ENCODE data around the gene OR3A1. TPM values are rescaled to one million over a fixed set of nuclear protein-coding genes. Genes with fewer than 3 reads are reported as not detected.
"Not testable (repeated sequence)": the region's sequence is repeated elsewhere in the genome, so short reads cannot be mapped to it uniquely, and the experiment has no call there.

OR3A1 gene, protein sequence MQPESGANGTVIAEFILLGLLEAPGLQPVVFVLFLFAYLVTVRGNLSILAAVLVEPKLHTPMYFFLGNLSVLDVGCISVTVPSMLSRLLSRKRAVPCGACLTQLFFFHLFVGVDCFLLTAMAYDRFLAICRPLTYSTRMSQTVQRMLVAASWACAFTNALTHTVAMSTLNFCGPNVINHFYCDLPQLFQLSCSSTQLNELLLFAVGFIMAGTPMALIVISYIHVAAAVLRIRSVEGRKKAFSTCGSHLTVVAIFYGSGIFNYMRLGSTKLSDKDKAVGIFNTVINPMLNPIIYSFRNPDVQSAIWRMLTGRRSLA
- total RNA-seq (2014; rRNA removed; shearing (Covaris generic)) = not detected in 2 replicates
- not detected in 2 replicates for polyA plus RNA-seq (2015; cell fraction: cytosol; rRNA removed)
- not detected in 2 replicates for polyA plus RNA-seq (2015; cell fraction: nucleus; rRNA removed)

DNA sequence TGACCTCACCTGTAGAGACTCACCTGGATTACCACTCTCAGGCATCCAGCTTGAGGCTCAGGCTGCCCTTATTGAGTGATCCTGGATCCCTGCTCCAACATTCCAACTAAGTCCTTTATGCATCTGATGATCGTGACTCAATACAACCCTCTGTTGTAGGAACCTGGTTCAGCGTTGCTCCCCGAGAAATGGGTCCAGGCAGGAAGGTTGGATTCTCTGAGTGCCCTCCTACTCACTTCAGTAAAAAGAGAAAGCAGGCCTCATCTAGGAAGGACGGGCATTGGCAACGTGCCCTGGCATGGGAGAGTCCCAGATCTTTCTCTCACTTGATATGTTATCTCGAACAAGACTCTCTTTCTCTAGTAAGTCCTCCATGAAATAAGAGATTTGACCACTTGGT lies at the start of gene OR3A1:
OR3A1 (minus strand) TSS at position 101 of the 400 bp plus-strand sequence. CDS start 5,778 bp downstream, outside the sequence.
- no peak for DNase-seq (ENCODE audit: low read depth, low spot score)
- in situ Hi-C loops (cut with HindIII; ENCODE audit: low pct_unique_long_range_greater_than_20kb, low sequenced_read_pairs) = no loop called here

DNA sequence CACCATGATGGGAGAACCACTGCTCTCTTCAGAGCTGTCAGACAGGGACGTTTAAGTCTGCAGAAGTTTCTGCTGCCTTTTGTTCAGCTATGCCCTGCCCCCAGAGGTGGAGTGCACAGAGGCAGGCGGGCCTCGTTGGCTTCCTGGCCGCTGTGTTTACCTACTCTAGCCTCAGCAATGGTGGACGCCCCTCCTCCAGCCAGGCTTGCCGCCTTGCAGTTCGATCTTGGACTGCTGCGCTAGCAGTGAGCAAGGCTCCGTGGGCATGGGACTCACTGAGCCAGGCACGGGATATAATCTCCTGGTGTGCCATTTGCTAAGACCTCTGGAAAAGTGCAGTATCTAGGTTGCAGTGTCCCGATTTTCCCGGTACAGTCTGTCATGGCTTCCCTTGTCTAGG lies 44.6 kb upstream of the OR3A1 start:
- DNase-seq (ENCODE audit: low read depth, low spot score); in situ Hi-C loops (cut with HindIII; ENCODE audit: low pct_unique_long_range_greater_than_20kb, low sequenced_read_pairs): not testable (repeated sequence)

DNA sequence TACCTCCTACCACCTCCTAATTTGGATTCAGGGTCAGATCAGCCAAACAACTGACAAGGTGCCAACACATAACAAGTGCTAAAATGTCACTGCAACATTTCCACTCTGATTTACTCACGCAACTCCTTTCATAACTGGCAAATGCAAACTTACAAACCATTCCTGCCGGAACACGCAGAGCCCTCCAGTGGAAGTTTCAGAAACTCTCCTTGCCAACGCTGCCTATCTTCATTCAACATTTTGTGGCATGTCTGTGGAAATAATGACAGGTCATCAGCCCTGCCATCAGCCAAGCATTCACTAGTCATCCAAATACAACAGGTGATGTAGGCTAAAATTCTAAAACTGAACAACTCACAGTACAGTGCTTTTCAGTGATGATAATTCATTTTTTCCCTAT lies 37.7 kb upstream of the OR3A1 start:
- in situ Hi-C loops (cut with HindIII; ENCODE audit: low pct_unique_long_range_greater_than_20kb, low sequenced_read_pairs) = no loop called here
- peak; percentile 44 for DNase-seq (ENCODE audit: low read depth, low spot score)

DNA sequence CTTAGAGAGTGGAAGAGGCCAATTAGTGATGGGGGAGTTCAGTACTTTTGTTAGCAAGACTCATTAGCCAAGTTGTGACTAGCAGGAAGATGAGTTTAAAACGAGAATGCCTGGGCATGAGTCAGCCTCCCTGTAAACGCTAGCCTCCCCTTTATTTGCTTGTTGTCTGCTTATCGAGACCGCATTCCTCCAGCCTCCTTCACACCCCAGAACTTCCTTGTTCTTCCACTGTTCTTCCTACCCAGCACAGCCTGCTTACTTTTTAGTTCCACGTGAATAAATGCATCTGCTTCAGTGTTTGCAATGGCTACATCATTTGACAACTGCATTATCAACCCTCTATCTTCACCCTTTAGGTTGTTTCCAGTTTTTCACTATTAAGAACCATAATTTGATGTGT lies 20.2 kb upstream of the OR3A1 start:
- in situ Hi-C loops (cut with HindIII; ENCODE audit: low pct_unique_long_range_greater_than_20kb, low sequenced_read_pairs) = no loop called here
- DNase-seq (ENCODE audit: low read depth, low spot score) = no peak

DNA sequence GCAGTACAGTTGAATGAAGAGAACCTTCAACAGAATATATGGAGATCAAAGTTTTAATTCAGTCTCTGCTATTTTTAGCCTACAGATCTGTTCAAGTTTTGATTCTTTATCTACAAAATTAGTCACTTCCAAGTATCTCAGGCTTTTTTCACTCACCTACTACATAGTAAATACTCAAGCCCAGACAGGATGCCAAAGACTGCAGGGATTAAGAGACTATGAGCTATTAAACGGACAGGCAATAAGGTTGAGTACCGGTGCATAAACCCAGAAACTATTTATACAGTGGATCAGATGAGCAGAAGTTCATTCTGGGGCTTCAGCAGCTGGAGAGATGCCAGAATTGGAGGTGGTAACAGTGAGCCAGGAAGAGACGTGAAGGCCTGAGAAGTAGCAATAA lies 18.7 kb upstream of the OR3A1 start:
- in situ Hi-C loops (cut with HindIII; ENCODE audit: low pct_unique_long_range_greater_than_20kb, low sequenced_read_pairs) = no loop called here
- DNase-seq (ENCODE audit: low read depth, low spot score) = no peak

DNA sequence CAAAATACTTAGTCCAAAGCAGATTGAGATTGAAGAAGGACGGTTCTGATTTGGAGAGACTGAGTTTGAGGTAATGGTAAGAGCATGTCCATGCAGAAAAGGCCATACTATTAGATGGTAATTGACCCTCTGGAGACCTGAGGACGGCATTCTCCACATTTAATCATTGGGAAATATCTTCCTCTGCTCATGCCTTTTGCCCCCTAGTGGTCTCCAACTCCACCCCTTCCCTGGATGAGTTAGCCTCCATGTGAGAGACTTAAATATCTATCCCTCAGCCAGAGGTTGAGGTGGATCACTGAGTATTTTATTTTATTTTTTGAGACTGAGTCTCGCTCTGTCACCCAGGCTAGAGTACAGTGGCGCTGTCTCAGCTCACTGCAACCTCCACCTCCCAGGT lies 10.4 kb upstream of the OR3A1 start:
- in situ Hi-C loops (cut with HindIII; ENCODE audit: low pct_unique_long_range_greater_than_20kb, low sequenced_read_pairs) = no loop called here

DNA sequence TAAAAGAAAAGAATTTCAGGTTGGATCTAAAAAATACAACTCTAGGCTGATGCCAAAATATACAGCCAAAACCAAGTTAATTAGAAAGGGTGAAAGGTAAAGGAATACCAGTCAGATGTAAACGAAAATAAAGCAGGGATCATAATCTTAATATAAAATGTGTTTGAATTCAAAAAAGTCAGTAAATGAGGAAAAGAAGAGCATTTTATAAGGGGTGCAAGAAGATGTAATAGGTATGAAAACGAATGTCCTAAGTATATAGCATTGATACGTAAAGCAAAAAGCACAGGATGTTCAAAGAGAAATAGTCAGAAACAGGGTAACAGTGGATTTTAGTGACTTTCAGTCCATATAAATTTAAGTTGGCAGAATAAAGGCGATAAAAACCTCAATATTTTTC lies 2.5 kb downstream of the OR3A1 start:
- in situ Hi-C loops (cut with HindIII; ENCODE audit: low pct_unique_long_range_greater_than_20kb, low sequenced_read_pairs) = no loop called here

More for the DNA sequence above, 10.4 kb upstream of the OR3A1 start:
- peak; percentile 23 for DNase-seq (ENCODE audit: low read depth, low spot score)

DNA sequence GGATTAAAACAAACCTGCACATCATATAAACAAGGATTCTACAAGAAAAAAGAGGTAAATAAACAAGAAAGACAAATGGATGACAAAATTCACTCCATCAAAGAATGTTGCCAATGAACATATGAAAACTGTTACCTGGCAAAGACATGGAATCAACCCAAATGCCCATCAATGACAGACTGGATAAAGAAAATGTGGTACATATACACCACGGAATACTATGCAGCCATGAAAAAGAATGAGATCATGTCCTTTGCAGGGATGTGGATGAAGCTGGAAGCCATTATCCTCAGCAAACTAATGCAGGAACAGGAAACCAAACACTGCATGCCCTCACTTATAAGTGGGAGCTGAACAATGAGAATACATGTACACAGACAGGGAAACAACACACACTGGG lies 4.6 kb downstream of the OR3A1 start:
- in situ Hi-C loops (cut with HindIII; ENCODE audit: low pct_unique_long_range_greater_than_20kb, low sequenced_read_pairs); DNase-seq (ENCODE audit: low read depth, low spot score): not testable (repeated sequence)

More for the DNA sequence above, 2.5 kb downstream of the OR3A1 start:
- no peak for DNase-seq (ENCODE audit: low read depth, low spot score)

DNA sequence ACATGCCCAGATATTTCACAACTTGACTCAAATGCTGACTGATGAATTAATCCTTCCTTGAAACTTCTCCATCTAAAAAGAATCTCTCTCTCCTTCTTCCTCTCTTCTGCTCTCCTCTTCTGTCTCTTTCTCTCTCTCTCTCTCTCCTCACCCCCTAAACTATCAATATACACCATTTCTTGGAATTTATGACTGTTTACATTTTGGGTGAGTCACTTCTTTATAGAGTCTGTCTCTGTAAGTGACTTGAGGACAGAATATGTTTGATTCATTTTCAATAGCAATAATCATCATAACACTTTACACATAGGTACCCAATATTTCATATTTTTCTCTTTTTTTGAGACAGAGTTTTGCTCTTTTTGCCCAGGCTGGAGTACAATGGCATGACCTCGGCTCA lies 15.3 kb downstream of the OR3A1 start:
- in situ Hi-C loops (cut with HindIII; ENCODE audit: low pct_unique_long_range_greater_than_20kb, low sequenced_read_pairs) = no loop called here

DNA sequence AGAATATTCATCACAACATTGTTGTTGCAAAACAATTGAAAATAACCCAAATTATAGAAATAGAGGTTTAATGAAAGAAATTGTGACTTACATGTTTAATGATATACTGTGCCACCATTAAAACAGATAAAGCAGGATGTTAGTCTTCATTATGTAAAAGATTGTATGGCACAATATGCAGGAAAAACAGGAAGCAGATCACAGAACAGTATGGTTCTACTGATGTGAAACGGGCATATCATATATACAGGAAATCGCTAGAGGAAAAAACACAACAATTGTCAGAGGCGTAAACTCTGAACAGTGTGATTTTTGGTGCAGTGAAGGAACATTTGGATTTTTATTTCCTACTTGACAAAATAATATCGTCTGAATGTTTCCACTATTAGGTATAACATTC lies 22.0 kb downstream of the OR3A1 start:
- DNase-seq (ENCODE audit: low read depth, low spot score) = no peak
- in situ Hi-C loops (cut with HindIII; ENCODE audit: low pct_unique_long_range_greater_than_20kb, low sequenced_read_pairs) = no loop called here

More for the DNA sequence above, 15.3 kb downstream of the OR3A1 start:
- no peak for DNase-seq (ENCODE audit: low read depth, low spot score)

DNA sequence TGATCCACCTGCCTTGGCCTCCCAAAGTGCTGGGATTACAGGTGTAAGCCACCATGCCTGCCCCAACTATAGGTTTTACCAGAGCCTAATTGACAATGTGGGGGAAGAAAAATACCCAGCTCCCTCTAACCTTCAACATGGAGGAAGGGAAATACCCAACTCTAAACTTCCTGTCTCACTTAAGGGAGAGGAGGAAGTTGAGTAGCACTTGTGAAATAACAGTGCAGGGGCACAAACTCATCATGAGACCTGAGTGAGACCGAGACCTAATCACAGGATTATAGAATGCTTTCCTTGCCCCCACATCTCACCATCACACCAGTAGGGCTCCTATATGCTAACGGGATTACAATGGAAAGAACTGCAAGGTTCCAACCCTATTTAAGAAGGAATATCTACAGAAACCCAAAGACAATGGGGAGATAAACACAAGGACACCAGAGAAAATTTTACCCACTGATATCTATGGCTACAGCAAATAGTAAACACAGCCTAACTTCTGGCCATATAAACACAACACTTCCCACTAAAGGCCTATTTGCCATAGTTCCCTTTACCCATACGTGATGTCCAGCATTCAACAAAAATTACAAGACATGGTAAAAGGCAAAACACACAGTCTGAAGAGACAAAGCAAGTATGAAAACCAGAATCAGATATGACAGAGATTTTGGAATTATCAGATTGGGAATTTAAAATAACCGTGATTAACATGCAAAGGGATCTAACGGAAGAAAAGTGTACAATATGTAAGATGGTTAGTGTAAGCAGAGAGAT lies 26.9 kb downstream of the OR3A1 start:
- no peak for DNase-seq (ENCODE audit: low read depth, low spot score)
- in situ Hi-C loops (cut with HindIII; ENCODE audit: low pct_unique_long_range_greater_than_20kb, low sequenced_read_pairs) = no loop called here

DNA sequence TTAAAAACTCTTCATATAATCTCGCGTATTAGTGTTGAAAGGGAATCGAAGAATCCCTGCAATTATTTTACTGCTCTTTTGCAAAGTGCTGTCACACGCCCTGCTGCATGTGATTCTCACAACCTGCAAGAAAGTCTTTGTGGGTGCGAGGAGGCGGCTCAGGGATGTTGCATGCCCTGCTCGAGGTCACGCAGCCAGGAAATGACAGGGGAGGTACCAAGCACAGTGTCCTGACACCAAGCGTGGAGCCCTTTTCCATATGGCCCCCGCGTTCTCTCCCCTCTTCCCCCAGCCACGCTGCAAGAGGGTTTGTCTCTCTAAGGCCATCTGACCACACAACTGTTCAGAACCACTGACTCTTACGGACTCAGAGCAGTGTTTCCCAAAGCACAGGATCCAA lies 37.6 kb downstream of the OR3A1 start:
- in situ Hi-C loops (cut with HindIII; ENCODE audit: low pct_unique_long_range_greater_than_20kb, low sequenced_read_pairs) = no loop called here
- DNase-seq (ENCODE audit: low read depth, low spot score) = no peak

DNA sequence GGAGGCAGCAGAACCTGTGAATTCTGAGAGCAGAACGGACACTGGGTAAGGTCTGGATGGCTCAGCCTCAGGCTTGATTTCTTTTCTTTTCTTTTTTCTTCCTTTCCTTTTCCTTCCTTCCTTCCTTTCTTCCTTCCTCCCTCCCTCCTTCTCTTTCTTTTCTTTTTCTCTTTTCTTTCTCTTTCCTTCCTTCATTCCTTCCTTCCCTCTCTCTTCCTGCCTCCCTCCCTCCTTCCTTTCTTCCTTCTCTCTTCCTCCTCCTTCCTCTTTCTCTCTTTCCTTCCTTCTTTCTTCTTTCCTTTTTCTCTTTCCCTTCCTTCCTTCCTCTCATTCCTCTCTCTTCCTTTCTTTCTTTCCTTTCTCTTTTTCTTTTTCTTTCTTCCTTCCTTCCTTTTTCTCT lies 38.0 kb downstream of the OR3A1 start:
- DNase-seq (ENCODE audit: low read depth, low spot score) = no peak
- in situ Hi-C loops (cut with HindIII; ENCODE audit: low pct_unique_long_range_greater_than_20kb, low sequenced_read_pairs) = no loop called here

DNA sequence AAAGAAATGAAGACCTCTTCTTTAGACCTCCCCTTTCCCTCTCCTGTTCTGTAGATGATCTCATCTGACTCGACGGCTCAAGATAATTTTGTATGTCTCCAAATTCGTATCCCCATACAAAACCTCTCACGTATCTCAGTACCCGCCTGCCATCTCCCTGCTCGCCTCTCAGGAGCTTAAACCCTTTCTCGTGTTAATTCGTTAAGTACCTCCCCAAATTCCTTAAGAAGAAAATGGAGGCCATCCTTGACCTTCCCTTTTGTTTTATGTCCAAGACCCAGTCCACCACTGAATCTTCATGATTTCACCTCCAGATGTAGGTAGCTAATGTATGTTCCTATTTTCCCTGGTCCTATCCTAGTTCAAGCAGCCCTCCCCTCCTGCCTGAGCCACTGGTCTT lies 41.6 kb downstream of the OR3A1 start:
- in situ Hi-C loops (cut with HindIII; ENCODE audit: low pct_unique_long_range_greater_than_20kb, low sequenced_read_pairs) = no loop called here
- no peak for DNase-seq (ENCODE audit: low read depth, low spot score)

DNA sequence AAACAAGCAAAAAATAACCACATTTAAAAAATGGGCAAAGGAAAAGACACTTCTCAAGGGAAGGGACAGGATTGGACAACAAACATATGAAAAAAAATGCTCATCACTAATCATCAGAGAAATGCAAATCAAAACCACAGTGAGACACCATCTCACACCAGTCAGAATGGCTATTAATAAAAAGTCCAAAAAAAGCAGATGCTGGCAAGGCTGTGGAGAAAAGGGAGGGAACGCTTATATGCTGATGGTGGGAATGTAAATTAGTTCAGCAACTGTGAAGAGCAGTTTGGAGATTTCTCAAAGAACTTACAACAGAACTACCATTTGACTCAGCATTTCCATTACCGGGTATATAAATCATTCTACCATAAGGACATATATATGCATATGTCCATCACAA lies 49.1 kb downstream of the OR3A1 start:
- in situ Hi-C loops (cut with HindIII; ENCODE audit: low pct_unique_long_range_greater_than_20kb, low sequenced_read_pairs); DNase-seq (ENCODE audit: low read depth, low spot score): not testable (repeated sequence)

DNA sequence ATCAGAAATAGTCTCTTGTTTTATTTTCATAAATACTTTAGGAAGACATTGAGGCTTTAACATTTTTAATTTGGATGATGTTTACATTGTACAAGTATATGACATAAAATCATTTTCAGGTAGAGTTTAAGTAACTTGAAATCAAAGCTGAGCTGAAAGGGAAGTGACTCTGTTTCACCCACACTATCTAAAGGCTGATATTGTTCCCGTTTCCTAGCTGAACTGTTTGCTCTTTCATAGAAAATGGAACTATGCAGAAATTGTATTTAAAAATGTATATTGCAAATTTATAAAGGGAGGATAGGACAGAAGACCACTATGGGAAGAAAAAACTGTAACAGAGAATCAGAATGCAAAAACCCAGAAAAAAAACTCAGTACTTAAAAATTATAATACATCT lies 53.3 kb downstream of the OR3A1 start:
- DNase-seq (ENCODE audit: low read depth, low spot score); in situ Hi-C loops (cut with HindIII; ENCODE audit: low pct_unique_long_range_greater_than_20kb, low sequenced_read_pairs): not testable (repeated sequence)

DNA sequence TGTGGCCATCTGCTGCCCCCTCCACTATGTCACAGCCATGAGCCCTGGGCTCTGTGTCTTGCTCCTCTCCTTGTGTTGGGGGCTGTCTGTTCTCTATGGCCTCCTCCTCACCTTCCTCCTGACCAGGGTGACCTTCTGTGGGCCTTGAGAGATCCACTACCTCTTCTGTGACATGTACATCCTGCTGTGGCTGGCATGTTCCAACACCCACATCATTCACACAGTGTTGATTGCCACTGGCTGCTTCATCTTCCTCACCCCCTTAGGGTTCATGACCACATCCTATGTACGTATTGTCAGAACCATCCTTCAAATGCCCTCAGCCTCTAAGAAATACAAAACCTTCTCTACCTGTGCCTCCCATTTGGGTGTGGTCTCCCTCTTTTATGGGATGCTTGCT lies 57.1 kb downstream of the OR3A1 start:
- DNase-seq (ENCODE audit: low read depth, low spot score); in situ Hi-C loops (cut with HindIII; ENCODE audit: low pct_unique_long_range_greater_than_20kb, low sequenced_read_pairs): not testable (repeated sequence)
